Epithelial cell of proximal tubule (primary cell): Measurements from ENCODE around the gene FAM163B. TPM values are rescaled to one million over a fixed set of nuclear protein-coding genes. Genes with fewer than 3 reads are reported as not detected.
"Not testable (repeated sequence)": the region's sequence is repeated elsewhere in the genome, so short reads cannot be mapped to it uniquely, and the experiment has no call there.

Source experiments
- DNase-seq: peaks from one replicate; pipeline ENCODE4 v3.0.0-alpha.2; 2011; ENCODE audit warnings: low read depth
- H3K4me3 ChIP-seq: 2 replicates; pipeline ENCODE4 v1.5.1; 2011; ENCODE audit warnings: low read depth, mild to moderate bottlenecking, low read length
- total RNA-seq: library from RNA; depleted of rRNA; stranded (reverse); fragments of >200 nt; gene quantifications from 2 replicates; pipeline ENCODE4 v1.2.3, GENCODE V29; 2015
- TF ChIP-seq, protein P1 (sequence below): conservative IDR thresholded peaks from 2 replicates; pipeline ENCODE4 v1.5.1; 2012; ENCODE audit warnings: low read depth, mild to moderate bottlenecking, low read length

FAM163B gene
- total RNA-seq, 1 donor from 2014 or later: not detected

DNA sequence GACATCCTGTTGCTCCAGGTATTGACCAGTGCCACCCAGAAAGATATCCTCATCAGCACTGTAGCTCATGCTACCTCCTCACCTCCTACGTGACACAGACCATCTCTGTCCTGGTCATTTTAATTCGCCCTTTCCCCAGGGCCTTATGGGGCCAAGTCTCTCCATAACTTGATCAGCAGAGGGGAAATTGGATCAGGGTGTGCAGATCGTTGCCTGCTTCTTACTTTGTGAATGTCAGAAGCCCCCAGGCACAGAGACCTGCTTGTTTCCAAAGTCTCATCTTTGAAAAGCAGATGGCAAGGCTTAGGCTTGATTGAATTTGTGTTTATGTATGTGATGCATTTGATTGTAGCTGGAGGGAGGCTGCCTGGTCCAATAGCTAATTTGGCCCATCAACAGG lies 18.2 kb upstream of the FAM163B start:
- H3K4me3 ChIP-seq: no peak overlapping the region
- DNase-seq: no peak
- TF ChIP-seq, protein P1, sequence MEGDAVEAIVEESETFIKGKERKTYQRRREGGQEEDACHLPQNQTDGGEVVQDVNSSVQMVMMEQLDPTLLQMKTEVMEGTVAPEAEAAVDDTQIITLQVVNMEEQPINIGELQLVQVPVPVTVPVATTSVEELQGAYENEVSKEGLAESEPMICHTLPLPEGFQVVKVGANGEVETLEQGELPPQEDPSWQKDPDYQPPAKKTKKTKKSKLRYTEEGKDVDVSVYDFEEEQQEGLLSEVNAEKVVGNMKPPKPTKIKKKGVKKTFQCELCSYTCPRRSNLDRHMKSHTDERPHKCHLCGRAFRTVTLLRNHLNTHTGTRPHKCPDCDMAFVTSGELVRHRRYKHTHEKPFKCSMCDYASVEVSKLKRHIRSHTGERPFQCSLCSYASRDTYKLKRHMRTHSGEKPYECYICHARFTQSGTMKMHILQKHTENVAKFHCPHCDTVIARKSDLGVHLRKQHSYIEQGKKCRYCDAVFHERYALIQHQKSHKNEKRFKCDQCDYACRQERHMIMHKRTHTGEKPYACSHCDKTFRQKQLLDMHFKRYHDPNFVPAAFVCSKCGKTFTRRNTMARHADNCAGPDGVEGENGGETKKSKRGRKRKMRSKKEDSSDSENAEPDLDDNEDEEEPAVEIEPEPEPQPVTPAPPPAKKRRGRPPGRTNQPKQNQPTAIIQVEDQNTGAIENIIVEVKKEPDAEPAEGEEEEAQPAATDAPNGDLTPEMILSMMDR: no peak

DNA sequence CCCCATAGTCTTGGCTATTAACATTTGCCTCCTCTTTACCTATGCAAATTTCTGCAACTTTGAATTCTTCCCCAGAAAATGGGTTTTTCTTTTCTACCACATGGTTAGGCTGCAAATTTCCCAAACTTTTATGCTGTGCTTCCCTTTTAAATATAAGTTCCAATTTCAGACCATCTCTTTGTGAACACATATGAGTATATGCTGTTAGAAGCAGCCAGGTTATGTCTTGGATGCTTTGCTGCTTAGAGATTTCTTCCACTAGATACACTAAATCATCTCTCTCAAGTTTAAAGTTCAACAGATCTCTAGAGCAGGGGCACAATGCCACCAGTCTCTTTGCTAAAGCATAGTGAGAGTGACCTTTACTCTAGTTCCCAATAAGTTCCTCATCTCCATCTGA lies 16.8 kb upstream of the FAM163B start:
- DNase-seq, H3K4me3 ChIP-seq: not testable (repeated sequence)

DNA sequence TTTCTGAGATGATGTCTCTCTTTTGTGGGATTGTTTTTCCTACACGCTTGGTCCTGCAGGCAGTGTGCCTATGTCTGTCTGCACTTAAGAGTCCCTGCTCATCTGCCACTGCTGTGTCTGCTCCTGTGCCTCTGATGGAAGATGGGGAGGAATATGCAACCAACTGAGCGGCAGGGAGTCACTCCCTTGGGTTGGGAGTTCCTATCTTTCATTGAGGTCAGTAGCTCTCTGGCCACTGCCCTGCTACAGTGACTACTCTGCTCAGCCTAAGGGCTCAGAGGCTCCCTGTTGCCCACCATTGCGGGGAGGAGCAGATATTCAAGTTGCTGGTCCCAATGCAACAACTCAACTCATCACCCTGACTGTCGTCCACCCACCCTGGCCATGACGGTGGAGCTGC lies 13.4 kb upstream of the FAM163B start:
- TF ChIP-seq, protein P1: no peak
- H3K4me3 ChIP-seq: no peak overlapping the region
- DNase-seq: no peak

DNA sequence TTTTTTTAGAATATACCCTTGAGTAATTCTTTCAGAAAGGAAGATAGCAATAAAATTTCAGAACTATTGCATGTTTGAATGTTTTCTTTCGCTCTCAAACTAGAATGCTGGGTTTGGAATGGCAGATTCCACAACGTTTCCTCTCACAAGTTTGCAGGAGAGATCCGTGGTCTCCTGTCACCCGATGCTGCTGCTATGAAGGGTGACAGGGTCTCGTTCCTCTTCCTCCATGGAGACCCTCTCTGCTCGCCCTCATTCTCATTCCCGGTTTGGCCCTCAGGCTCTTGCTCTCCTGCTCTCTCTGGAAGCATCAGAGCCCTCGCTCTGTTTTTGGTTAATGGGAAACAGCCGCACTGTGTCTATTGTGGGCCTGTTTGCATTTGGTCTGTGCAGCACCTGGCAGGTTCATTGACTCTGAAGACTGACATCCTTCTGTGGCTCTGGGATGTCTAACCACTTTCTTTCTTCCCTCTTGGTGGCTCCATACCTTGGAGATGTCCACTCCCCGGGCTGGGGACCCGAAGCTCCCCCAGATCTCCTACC lies 12.6 kb upstream of the FAM163B start:
- no peak overlapping the region for H3K4me3 ChIP-seq
- TF ChIP-seq, protein P1: no peak
- DNase-seq: no peak

DNA sequence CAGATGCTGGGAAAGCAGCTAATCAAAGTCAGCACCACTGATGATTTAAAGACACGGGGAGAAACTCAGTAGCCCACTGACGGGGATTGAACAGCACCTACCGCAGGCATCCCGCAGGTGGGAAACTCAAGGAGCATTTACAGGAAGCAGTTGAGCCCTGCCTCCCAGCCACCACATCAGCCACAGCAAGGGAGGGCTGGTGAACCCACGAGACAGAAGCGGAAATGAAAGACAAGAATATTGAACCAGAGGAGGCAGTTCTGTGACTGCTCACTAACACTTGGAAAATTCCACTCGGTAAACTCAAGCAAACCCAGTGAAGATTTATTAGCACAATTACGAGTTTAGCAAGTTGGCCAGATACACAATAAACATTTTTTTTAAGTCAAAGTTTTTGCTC lies 10.6 kb upstream of the FAM163B start:
- no peak for DNase-seq
- no peak overlapping the region for H3K4me3 ChIP-seq
- TF ChIP-seq, protein P1: no peak

DNA sequence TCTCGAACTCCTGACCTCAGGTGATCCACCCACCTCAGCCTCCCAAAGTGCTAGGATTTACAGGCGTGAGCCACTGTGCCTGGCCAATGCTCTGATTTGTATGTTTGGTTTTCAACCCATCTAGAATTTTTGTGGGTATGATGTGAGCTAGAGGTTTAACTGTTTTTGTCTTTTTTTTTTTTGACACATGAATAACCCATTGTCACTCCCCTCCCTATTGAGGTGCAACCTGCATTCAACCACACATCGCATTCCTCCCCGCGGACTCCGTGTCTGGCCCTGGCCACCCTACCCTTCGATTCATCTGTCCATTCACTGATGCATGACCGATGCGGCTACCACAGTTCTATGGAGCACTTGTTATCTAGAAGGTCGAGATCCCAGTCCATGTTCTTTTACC lies 9.5 kb upstream of the FAM163B start:
- no peak overlapping the region for H3K4me3 ChIP-seq
- DNase-seq: no peak
- TF ChIP-seq, protein P1: no peak

DNA sequence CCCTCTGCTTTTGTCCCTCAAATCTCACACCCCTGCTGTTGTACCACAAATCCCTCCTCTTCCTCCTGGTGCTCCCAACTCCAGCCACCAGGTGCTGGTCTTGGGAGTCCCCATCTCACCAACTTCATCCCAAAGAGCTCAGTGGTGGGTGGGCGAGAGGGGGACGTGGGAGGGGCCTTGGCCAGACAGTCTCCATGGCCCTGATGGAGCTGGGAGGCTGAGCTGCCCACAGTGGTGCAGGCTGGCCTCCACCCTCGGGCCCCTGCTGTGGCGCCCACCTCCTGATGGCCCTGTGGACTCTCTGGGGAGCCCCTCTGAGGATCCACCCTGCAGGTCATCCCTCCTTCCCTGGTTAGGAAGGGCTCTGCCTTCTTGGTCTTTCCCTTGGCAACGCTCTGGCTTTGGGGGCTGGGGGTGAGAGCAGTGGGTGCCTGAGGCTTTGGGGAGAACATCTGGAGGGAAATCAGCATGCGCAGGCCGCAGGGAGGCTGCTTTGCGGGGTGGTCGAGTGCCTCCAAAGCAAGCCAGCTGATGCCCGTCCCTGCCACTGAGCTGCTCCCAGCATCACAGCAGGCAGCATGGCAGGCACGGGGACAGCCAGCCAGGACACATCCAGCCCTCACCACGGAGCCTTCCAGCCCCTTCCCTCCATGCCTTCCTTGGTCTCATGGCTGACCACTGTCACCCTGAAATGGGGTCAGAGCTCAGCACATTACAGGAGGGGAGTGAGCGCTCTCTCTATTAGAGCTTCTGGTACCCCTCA lies 7.6 kb upstream of the FAM163B start:
- TF ChIP-seq, protein P1: no peak
- no peak overlapping the region for H3K4me3 ChIP-seq

More for the DNA sequence above, 7.6 kb upstream of the FAM163B start:
- DNase-seq: no peak
